ENCODE data around the gene ANKS6. TPM values are rescaled to one million over a fixed set of nuclear protein-coding genes. Genes with fewer than 3 reads are reported as not detected.

Gene ANKS6
- total RNA-seq (10 to 100 TPM; 14.6 to 18.1 TPM), polyA plus RNA-seq (10 to 100 TPM in 1 of 3 donors, 1 to 10 TPM in 2; 6.3 to 12.7 (median 6.4) TPM), total RNA-seq (20.0 to 43.0 (median 25.4) reads per million in 6 experiments)

- H3K36me3 Mint-ChIP-seq = peaks cover 0 to 10% (median 8%) of the 10 kb centered on the region in 3 donors
- POLR2A ChIA-PET = interaction anchor here (3.4 kb wide), 1 partner anchor 11 kb away, joined by 19 read pairs; the partner anchor contains the start of gene GALNT12
- ATAC-seq (peak; percentile 88 to 90), DNase-seq (peak; percentile 69 to 93 (median 84))
- peaks cover 25 to 39% (median 35%) of the 10 kb centered on the region in 4 donors for H3K4me1 Mint-ChIP-seq
- H3K9me3 Mint-ChIP-seq = peaks cover 0 to 13% (median 3%) of the 10 kb centered on the region in 9 donors
- no peaks in the 10 kb centered on the region for H3K27me3 Mint-ChIP-seq
- H3K27ac Mint-ChIP-seq = peak within 1 kb of the TSS; percentile 69 to 96 (median 88)
- peak within 1 kb of the TSS; percentile 84 to 97 (median 89) for H3K4me3 Mint-ChIP-seq
Observed at GRCh38 chr9:98796364-98797101, at the start of gene ANKS6. Gene ANKS6, minus strand, starts transcription at chr9:98796555. Its CDS starts 64 bp downstream, at chr9:98796491.

GRCh38 chr9:98846081-98846480, 49.7 kb upstream of the ANKS6 start:
- Mint-ChIP-seq H3K27ac (no peak overlapping the region), H3K4me3 (no peak overlapping the region), H3K27me3 (no peaks in the 10 kb centered on the region), H3K36me3 (peaks cover 0 to 34% (median 6%) of the 10 kb centered on the region in 3 donors), H3K4me1 (peaks cover 2 to 7% (median 4%) of the 10 kb centered on the region in 4 donors), H3K9me3 (no peaks in the 10 kb centered on the region)
- DNase-seq = no peak
- POLR2A ChIA-PET = no interaction called here
- ATAC-seq = no peak

GRCh38 chr9:98842510-98842909, 46.2 kb upstream of the ANKS6 start:
- POLR2A ChIA-PET = no interaction called here
- no peak overlapping the region for H3K27ac Mint-ChIP-seq
- ATAC-seq = no peak
- no peaks in the 10 kb centered on the region for H3K27me3 Mint-ChIP-seq
- peaks cover 0 to 1% (median 0%) of the 10 kb centered on the region in 4 donors for H3K4me1 Mint-ChIP-seq
- no peak for DNase-seq
- peaks cover 0 to 58% (median 15%) of the 10 kb centered on the region in 3 donors for H3K36me3 Mint-ChIP-seq
- H3K4me3 Mint-ChIP-seq = no peak overlapping the region
- H3K9me3 Mint-ChIP-seq = no peaks in the 10 kb centered on the region

GRCh38 chr9:98839724-98840123, 43.4 kb upstream of the ANKS6 start:
- Mint-ChIP-seq H3K4me1 (peaks cover 0 to 1% (median 0%) of the 10 kb centered on the region in 4 donors), H3K27ac (no peak overlapping the region), H3K27me3 (no peaks in the 10 kb centered on the region), H3K4me3 (no peak overlapping the region), H3K36me3 (peaks cover 0 to 69% (median 14%) of the 10 kb centered on the region in 3 donors), H3K9me3 (no peaks in the 10 kb centered on the region)
- ATAC-seq (no peak), DNase-seq (no peak)
- POLR2A ChIA-PET = no interaction called here

DNA sequence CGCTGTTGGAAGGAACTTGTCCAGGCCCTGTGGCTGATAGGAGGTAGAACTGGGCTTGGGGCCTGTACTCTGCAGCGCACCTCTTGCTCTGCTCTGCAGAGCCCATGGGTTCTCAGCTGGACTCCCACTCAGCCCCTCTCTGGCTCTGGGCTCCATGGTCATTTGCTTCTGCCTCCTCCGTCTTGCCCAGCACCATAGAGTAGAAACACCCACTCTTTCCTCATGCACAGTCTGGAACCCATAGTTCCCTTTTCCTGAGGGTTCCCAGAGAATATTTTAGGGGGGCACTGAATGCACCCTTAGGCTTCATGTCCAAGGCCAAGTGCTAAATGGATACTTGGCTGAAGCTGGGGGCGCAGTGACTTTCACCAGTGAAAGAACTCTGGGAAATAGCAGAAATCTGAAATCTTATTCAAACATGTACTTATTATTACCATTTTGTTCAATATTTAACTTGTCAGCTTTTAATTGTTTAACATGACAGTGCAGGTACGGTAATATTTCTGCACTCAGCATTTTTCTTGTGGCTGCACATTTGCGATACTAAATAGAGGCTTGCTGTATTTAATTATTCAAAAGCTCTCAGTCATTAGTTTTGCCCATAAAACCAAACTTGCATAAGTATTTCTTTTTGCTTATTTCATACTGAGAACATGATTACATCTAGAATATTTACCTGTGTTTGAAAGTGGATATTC, 42.7 kb upstream of the ANKS6 start:
- POLR2A ChIA-PET = no interaction called here
- no peaks in the 10 kb centered on the region for H3K27me3 Mint-ChIP-seq
- H3K4me1 Mint-ChIP-seq = no peaks in the 10 kb centered on the region
- H3K36me3 Mint-ChIP-seq = peaks cover 0 to 64% (median 14%) of the 10 kb centered on the region in 3 donors
- no peak for ATAC-seq
- DNase-seq = no peak
- H3K4me3 Mint-ChIP-seq = no peak overlapping the region
- H3K27ac Mint-ChIP-seq = no peak overlapping the region
- no peaks in the 10 kb centered on the region for H3K9me3 Mint-ChIP-seq

- Mint-ChIP-seq H3K27ac (peak overlapping the region in 2 of 10 donors; percentile 8 to 37), H3K4me3 (no peak overlapping the region), H3K36me3 (peaks cover 0 to 60% (median 14%) of the 10 kb centered on the region in 3 donors), H3K27me3 (no peaks in the 10 kb centered on the region), H3K4me1 (peaks cover 0 to 1% (median 0%) of the 10 kb centered on the region in 4 donors), H3K9me3 (no peaks in the 10 kb centered on the region)
- DNase-seq (no peak), ATAC-seq (no peak)
- POLR2A ChIA-PET = interaction anchor here (1.6 kb wide), 1 partner anchor 30 kb away, joined by 3 read pairs; no protein-coding TSS in a partner anchor
Observed at GRCh38 chr9:98838155-98838867, 42.0 kb upstream of the ANKS6 start.

DNA sequence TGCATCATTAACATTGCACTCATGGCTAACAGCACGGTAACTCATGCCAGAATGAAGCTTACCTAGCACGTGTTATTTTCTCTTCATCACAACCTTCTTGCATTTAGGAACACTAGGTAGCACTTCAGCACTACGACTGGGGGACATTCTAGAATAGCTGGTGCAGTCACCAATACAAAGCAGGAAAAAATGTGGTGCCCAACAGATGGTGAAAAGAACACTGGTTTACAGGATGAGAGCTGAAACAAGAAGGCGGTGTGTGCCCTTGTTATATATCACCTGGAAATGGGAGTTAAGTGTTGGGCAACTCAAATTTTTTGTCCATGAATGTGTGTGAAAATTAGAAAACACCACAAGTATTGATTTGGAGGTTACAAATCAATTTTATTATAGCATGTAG, 41.2 kb upstream of the ANKS6 start:
- Mint-ChIP-seq H3K36me3 (peaks cover 0 to 65% (median 19%) of the 10 kb centered on the region in 3 donors), H3K4me3 (no peak overlapping the region), H3K9me3 (no peaks in the 10 kb centered on the region), H3K27me3 (no peaks in the 10 kb centered on the region), H3K27ac (no peak overlapping the region), H3K4me1 (peaks cover 0 to 3% (median 0%) of the 10 kb centered on the region in 4 donors)
- POLR2A ChIA-PET = interaction anchor here (1.6 kb wide), 1 partner anchor 30 kb away, joined by 3 read pairs; no protein-coding TSS in a partner anchor
- no peak for ATAC-seq
- no peak for DNase-seq

DNA sequence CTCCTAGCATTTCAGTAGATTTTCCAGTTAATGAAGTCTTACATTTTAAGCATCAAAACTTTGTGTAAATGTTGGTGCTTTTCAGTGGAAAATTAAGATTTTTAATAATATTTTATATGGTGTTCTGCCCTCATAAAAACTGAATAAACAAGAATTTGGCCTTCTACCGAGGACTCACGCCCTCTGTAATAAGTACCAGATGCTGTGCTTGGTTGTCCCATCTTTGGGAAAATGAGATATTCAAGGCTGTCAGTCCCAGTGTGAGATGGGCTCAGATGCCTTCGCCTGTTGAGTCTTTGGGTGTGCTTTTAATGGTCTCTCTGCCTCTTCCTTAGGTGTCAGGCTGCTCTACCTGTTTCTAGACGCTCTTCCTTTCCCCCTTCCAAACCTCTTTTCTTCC, 39.9 kb upstream of the ANKS6 start:
- peaks cover 0 to 3% (median 0%) of the 10 kb centered on the region in 4 donors for H3K4me1 Mint-ChIP-seq
- DNase-seq (no peak), ATAC-seq (no peak)
- no peaks in the 10 kb centered on the region for H3K27me3 Mint-ChIP-seq
- no peaks in the 10 kb centered on the region for H3K9me3 Mint-ChIP-seq
- H3K36me3 Mint-ChIP-seq = peaks cover 0 to 61% (median 19%) of the 10 kb centered on the region in 3 donors
- H3K4me3 Mint-ChIP-seq = no peak overlapping the region
- H3K27ac Mint-ChIP-seq = no peak overlapping the region
- POLR2A ChIA-PET = no interaction called here

- DNase-seq = no peak
- H3K27me3 Mint-ChIP-seq = no peaks in the 10 kb centered on the region
- H3K4me1 Mint-ChIP-seq = peaks cover 0 to 3% (median 0%) of the 10 kb centered on the region in 4 donors
- ATAC-seq = no peak
- no peak overlapping the region for H3K4me3 Mint-ChIP-seq
- no peaks in the 10 kb centered on the region for H3K9me3 Mint-ChIP-seq
- peaks cover 4 to 52% (median 11%) of the 10 kb centered on the region in 3 donors for H3K36me3 Mint-ChIP-seq
- H3K27ac Mint-ChIP-seq = no peak overlapping the region
- POLR2A ChIA-PET = no interaction called here
Observed at GRCh38 chr9:98834386-98834785, 38.0 kb upstream of the ANKS6 start.

GRCh38 chr9:98833090-98833956, 37.0 kb upstream of the ANKS6 start:
- no peak for DNase-seq
- H3K36me3 Mint-ChIP-seq = peaks cover 4 to 52% (median 11%) of the 10 kb centered on the region in 3 donors
- POLR2A ChIA-PET = no interaction called here
- H3K4me1 Mint-ChIP-seq = peaks cover 0 to 3% (median 0%) of the 10 kb centered on the region in 4 donors
- H3K27ac Mint-ChIP-seq = no peak overlapping the region
- no peak for ATAC-seq
- H3K4me3 Mint-ChIP-seq = no peak overlapping the region
- no peaks in the 10 kb centered on the region for H3K9me3 Mint-ChIP-seq
- no peaks in the 10 kb centered on the region for H3K27me3 Mint-ChIP-seq

DNA sequence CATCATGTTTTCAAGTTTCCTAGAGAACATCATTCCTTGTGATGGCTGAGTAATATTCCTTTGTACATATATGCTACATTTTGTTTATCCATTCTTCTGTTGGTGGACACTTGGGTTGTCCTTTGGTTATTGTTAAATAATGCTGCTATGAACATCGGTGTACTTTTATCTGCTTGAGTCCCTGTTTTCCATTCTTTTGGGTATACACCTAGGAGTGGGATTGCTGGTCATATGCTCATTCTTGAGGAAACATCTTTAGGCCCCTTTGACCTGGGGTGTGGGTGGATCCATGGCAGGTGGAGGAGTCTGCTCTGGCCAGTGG, 36.4 kb upstream of the ANKS6 start:
- no peak overlapping the region for H3K27ac Mint-ChIP-seq
- H3K36me3 Mint-ChIP-seq = peaks cover 4 to 55% (median 9%) of the 10 kb centered on the region in 3 donors

DNA sequence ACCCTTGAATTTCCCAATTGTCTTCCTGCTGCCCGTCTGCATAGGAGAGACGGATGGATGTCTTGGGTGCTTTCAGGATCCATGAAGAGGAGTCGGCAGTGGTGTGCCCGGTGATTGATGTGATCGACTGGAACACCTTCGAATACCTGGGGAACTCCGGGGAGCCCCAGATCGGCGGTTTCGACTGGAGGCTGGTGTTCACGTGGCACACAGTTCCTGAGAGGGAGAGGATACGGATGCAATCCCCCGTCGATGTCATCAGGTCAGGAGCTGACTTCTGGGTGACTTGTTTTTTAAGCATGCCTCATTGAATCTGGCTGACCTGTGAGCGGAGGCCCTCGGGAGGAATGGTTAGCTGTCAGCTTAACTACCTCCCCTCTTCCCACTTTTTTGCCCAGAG, 35.3 kb upstream of the ANKS6 start:
- POLR2A ChIA-PET = no interaction called here
- no peak overlapping the region for H3K4me3 Mint-ChIP-seq
- H3K4me1 Mint-ChIP-seq = peaks cover 0 to 3% (median 0%) of the 10 kb centered on the region in 4 donors
- no peaks in the 10 kb centered on the region for H3K9me3 Mint-ChIP-seq
- ATAC-seq = no peak
- H3K27ac Mint-ChIP-seq = no peak overlapping the region
- no peaks in the 10 kb centered on the region for H3K27me3 Mint-ChIP-seq
- no peak for DNase-seq
- peaks cover 4 to 55% (median 9%) of the 10 kb centered on the region in 3 donors for H3K36me3 Mint-ChIP-seq

More for the DNA sequence above, 36.4 kb upstream of the ANKS6 start:
- ATAC-seq = no peak
- peaks cover 0 to 3% (median 0%) of the 10 kb centered on the region in 4 donors for H3K4me1 Mint-ChIP-seq
- no peak for DNase-seq
- H3K27me3 Mint-ChIP-seq = no peaks in the 10 kb centered on the region
- H3K4me3 Mint-ChIP-seq = no peak overlapping the region
- POLR2A ChIA-PET = no interaction called here
- H3K9me3 Mint-ChIP-seq = no peaks in the 10 kb centered on the region
